IPS-20b (cell line): ENCODE measurements around the gene CSRP1.

Experiments
- H3K27ac ChIP-seq: one replicate; pipeline ENCODE4 v1.5.1; 2013; ENCODE audit warnings: low read length
- H3K27me3 ChIP-seq: 2 replicates; pipeline ENCODE4 v1.6.1; 2013; ENCODE audit warnings: mild to moderate bottlenecking, low read length, inconsistent platforms; ENCODE audit not compliant: insufficient read depth
- H3K36me3 ChIP-seq: 2 replicates; pipeline ENCODE4 v1.6.1; 2013; ENCODE audit warnings: low read depth, mild to moderate bottlenecking, inconsistent platforms, low read length, moderate library complexity; ENCODE audit not compliant: insufficient read depth
- H3K4me1 ChIP-seq: 2 replicates; pipeline ENCODE4 v1.6.1; 2013; ENCODE audit warnings: mild to moderate bottlenecking, control low read depth, inconsistent platforms, low read length, moderate library complexity; ENCODE audit not compliant: insufficient read depth
- H3K4me3 ChIP-seq: 2 replicates; pipeline ENCODE4 v1.5.1; 2013; ENCODE audit warnings: mild to moderate bottlenecking, low read length, inconsistent platforms
- H3K9ac ChIP-seq: 2 replicates; pipeline ENCODE4 v1.6.1; 2013; ENCODE audit warnings: low read depth, mild to moderate bottlenecking, inconsistent platforms, low read length, moderate library complexity
- H3K9me3 ChIP-seq: 2 replicates; pipeline ENCODE4 v1.6.1; 2013; ENCODE audit warnings: mild to moderate bottlenecking, low read depth, low read length, inconsistent platforms; ENCODE audit not compliant: insufficient read depth

The CSRP1 gene

GRCh38 chr1:201490708-201491131 is 16.2 kb downstream of the CSRP1 start:
- H3K36me3 ChIP-seq, result no peaks in the 10 kb centered on the region
- no peak overlapping the region for H3K27ac ChIP-seq
- H3K27me3 ChIP-seq, result no peaks in the 10 kb centered on the region
- H3K9ac ChIP-seq, result no peak overlapping the region
- no peaks in the 10 kb centered on the region for H3K4me1 ChIP-seq
- no peaks in the 10 kb centered on the region for H3K9me3 ChIP-seq
- no peak overlapping the region for H3K4me3 ChIP-seq

DNA sequence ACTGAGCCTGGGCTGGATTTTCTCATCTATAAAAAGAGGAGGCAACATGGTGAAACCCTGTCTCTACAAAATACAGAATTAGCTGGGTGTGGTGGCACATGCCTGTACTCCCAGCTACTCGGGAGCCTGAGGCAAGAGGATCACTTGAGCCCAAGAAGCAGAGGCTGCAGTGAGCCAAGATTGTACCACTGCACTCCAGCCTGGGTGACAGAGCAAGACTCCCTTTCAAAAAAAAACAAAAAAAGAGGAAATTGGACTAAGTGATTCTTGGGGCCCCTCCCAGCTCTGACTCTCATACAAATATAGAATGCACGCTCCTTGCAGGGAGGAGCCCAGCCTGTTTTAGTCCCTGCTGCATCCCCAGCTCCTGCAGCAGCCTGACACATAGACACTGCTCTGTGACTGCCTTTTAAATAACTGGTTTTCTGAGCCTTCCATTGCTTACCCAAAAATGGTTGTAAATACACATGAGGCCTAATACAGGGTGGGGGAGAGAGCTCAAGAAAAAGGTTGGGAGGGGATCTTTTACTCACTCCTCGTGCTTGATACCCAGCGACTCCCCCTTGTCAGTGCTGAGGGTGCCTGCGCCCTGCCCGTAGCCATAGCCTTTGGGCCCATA is 17.2 kb downstream of the CSRP1 start:
- Histone ChIP-seq H3K9ac (no peak overlapping the region), H3K36me3 (no peaks in the 10 kb centered on the region), H3K4me3 (no peak overlapping the region)

DNA sequence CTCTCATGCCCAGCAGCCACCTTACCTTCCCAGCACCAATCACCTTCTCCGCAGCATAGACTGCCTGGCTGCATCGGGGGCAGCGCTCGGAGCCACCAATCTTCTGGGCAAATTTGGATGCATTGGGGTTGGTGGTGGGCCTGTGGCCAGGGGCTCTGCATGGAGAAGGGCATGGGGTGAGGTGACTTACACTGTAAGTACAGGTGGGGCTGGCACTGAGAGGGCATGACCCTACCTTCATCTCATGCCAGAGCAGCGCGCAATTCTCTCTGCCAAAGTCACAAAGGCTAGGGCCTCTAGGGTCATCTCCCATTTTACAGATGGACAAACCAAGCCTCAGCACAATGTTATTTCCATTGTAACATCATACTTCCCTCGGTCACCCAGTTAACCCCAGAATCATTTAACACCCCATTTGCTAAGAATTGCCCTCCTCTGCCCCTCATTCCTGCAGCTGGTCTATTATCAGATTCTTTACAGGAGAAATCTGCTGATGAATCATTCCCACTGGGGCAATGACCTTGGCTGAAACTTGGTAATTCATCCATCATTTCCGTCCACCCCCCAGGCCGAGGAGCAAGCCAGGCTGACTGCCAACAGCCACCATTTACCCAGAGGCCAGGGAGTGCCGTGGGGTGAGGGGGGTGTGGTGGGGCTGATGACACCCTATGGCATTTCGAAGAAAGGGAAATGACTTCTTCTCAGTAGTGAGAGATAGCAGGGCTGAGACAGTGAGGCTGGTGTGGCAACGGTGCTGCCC is 17.9 kb downstream of the CSRP1 start:
- no peaks in the 10 kb centered on the region for H3K4me1 ChIP-seq
- no peak overlapping the region for H3K27ac ChIP-seq
- H3K27me3 ChIP-seq, result no peaks in the 10 kb centered on the region

More for the DNA sequence above, 17.2 kb downstream of the CSRP1 start:
- Histone ChIP-seq H3K27ac (no peak overlapping the region), H3K4me1 (no peaks in the 10 kb centered on the region), H3K27me3 (no peaks in the 10 kb centered on the region), H3K9me3 (no peaks in the 10 kb centered on the region)

DNA sequence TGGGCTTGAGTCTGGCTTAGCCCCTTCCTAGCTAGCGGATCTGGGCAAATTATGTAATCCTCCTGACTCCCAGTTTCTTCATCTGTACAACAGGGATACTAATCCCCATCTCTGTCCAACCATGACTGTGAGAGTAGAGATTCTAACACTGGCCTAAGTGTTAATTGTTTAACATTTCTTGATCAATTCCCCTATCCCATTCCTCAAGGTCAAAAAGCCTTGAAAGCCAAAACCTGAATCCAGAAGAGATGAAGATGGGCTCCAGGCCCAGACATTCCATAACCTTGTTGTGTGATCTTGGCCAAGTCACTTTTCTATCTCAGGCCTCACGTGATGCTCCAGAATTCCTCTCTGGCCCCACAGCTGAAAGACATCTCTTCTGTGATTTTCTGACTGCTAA is 19.2 kb downstream of the CSRP1 start:
- H3K27me3 ChIP-seq, result no peaks in the 10 kb centered on the region
- no peak overlapping the region for H3K9ac ChIP-seq
- H3K9me3 ChIP-seq, result no peaks in the 10 kb centered on the region
- no peak overlapping the region for H3K27ac ChIP-seq
- H3K4me3 ChIP-seq, result no peak overlapping the region
- H3K36me3 ChIP-seq, result no peaks in the 10 kb centered on the region
- H3K4me1 ChIP-seq, result no peaks in the 10 kb centered on the region

More for the DNA sequence above, 17.9 kb downstream of the CSRP1 start:
- Histone ChIP-seq H3K4me3 (no peak overlapping the region), H3K36me3 (no peaks in the 10 kb centered on the region), H3K9ac (no peak overlapping the region), H3K9me3 (no peaks in the 10 kb centered on the region)

- H3K9me3 ChIP-seq, result no peaks in the 10 kb centered on the region
- peaks cover 9% of the 10 kb centered on the region for H3K27me3 ChIP-seq
- no peaks in the 10 kb centered on the region for H3K4me1 ChIP-seq
- H3K9ac ChIP-seq, result peak overlapping the region; percentile 20; the same call in 1 of the 2 replicates
- no peak overlapping the region for H3K4me3 ChIP-seq
- H3K36me3 ChIP-seq, result no peaks in the 10 kb centered on the region
- no peak overlapping the region for H3K27ac ChIP-seq
These were observed 20.7 kb downstream of the CSRP1 start for GRCh38 chr1:201486187-201486586.

- Histone ChIP-seq H3K9me3 (no peaks in the 10 kb centered on the region), H3K4me1 (no peaks in the 10 kb centered on the region), H3K4me3 (no peak overlapping the region), H3K27ac (no peak overlapping the region), H3K36me3 (no peaks in the 10 kb centered on the region), H3K27me3 (peaks cover 15% of the 10 kb centered on the region), H3K9ac (no peak overlapping the region)
These were observed 21.6 kb downstream of the CSRP1 start for GRCh38 chr1:201485184-201485774.

- H3K27ac ChIP-seq, result no peak overlapping the region
- H3K4me3 ChIP-seq, result no peak overlapping the region
- H3K36me3 ChIP-seq, result no peaks in the 10 kb centered on the region
- H3K9me3 ChIP-seq, result no peaks in the 10 kb centered on the region
- peaks cover 15% of the 10 kb centered on the region for H3K27me3 ChIP-seq
- no peaks in the 10 kb centered on the region for H3K4me1 ChIP-seq
- H3K9ac ChIP-seq, result no peak overlapping the region
These were observed 23.5 kb downstream of the CSRP1 start for GRCh38 chr1:201483373-201483949.

- H3K9ac ChIP-seq, result no peak overlapping the region
- H3K27me3 ChIP-seq, result peaks cover 15% of the 10 kb centered on the region
- no peak overlapping the region for H3K27ac ChIP-seq
- H3K4me1 ChIP-seq, result no peaks in the 10 kb centered on the region
- H3K4me3 ChIP-seq, result no peak overlapping the region
- H3K36me3 ChIP-seq, result no peaks in the 10 kb centered on the region
- no peaks in the 10 kb centered on the region for H3K9me3 ChIP-seq
These were observed 24.2 kb downstream of the CSRP1 start for GRCh38 chr1:201482755-201483154.

DNA sequence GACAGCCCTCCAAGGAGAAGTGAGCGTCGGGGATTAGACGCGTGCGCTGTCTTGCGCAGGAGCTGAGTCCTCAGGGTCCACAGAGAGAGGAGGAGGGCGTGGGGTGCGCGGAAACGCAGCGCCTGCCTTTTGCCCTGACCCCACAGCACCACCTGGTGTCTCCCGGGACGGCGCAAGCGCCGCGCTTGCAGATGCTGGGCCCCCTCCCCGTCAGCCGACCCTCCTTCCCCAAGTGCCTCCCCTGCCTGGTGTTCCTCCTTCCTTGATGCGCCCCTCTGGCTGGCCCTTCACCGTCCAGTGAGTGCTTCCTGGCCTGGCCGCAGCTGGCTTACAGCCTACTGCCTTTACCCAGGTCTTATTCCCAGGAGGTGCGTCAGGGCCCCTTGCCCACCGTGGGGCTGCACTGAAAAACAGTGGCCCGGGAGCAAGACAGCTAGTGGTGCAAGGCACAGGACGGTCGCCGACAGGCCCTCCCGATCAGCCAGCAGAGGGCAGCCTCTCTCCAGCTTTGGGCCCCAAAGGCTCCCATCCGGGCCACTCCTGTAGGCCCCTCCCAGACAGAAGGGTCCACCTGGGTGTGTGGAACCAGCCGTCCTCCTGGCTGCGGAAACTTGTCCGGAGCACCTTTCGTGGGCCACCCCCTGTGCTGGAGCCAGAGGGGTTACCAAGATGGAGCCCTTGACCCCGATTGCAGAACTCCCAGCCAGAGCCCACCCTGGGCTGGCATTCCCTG is 25.0 kb downstream of the CSRP1 start:
- H3K36me3 ChIP-seq, result no peaks in the 10 kb centered on the region
- no peaks in the 10 kb centered on the region for H3K4me1 ChIP-seq
- peaks cover 15% of the 10 kb centered on the region for H3K27me3 ChIP-seq
- peak overlapping the region; percentile 69 for H3K4me3 ChIP-seq
- no peaks in the 10 kb centered on the region for H3K9me3 ChIP-seq
- H3K9ac ChIP-seq, result peak overlapping the region; percentile 54; the same call in 1 of the 2 replicates
- H3K27ac ChIP-seq, result no peak overlapping the region

GRCh38 chr1:201481004-201481380 is 25.9 kb downstream of the CSRP1 start:
- Histone ChIP-seq H3K9ac (no peak overlapping the region), H3K9me3 (no peaks in the 10 kb centered on the region), H3K27me3 (peaks cover 15% of the 10 kb centered on the region), H3K36me3 (no peaks in the 10 kb centered on the region), H3K4me3 (peak overlapping the region; percentile 69), H3K27ac (no peak overlapping the region), H3K4me1 (no peaks in the 10 kb centered on the region)

DNA sequence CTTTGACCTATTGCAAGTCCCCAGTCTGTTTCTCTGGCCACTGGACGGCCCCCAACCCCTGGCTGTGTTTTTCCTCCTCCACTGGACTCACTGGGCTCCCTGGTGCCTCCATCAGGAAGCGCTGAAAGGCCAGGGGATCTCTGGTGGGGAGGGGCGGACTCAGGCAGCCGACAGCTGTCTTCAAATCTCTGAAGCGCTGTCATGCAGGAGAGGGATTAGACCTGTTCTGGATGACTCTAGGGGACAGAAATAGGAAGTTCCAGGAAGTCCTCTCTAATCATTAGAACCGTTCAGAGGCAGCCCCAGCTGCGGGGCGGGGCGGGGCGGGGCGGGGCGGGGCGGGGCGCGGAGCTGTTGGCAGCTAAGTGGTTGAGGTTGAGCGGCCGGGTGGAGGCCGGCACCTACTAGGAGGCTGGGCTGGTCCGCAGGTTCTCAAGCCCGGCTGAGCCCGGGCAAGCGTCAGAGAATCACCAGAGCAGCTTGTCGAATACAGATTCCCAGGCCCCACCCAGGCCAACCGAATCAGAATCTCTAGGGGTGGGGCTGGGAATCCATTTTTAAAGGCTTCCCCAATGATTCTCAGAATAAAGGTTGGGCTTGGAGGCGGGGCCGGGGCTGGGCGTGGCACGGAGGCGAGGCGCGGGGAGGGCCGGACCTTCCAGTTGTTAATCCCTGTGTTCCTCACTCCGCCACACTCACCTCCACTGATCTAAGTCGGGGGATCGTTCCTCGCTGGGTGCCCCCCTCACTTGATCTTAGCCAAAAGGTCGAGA is 26.5 kb downstream of the CSRP1 start:
- no peak overlapping the region for H3K9ac ChIP-seq
- H3K27ac ChIP-seq, result no peak overlapping the region
- peak overlapping the region; percentile 69 for H3K4me3 ChIP-seq
- no peaks in the 10 kb centered on the region for H3K9me3 ChIP-seq
- H3K36me3 ChIP-seq, result no peaks in the 10 kb centered on the region
- H3K4me1 ChIP-seq, result no peaks in the 10 kb centered on the region
- peaks cover 17% of the 10 kb centered on the region for H3K27me3 ChIP-seq
